ENCODE results near the gene APOOL.

Gene APOOL

GRCh38 chrX:85113746-85114145, 110.1 kb downstream of the APOOL start:
- Histone ChIP-seq H3K4me3 (ENCODE audit: low read depth, low read length) (no peak overlapping the region), H3K36me3 (replicated peaks) (no peaks in the 10 kb centered on the region), H3K27me3 (replicated peaks) (no peaks in the 10 kb centered on the region), H3K27ac (no peak overlapping the region)
- no peak for DNase-seq
- TF ChIP-seq CTCF (IDR thresholded peaks at IDR 0.05; ENCODE audit: low read depth, low read length, missing control alignments), result no peak
- in situ Hi-C loops (cut with HindIII; ENCODE audit: low pct_ligation_motif_present, low sequenced_read_pairs), result no loop called here

GRCh38 chrX:85114171-85114570, 110.5 kb downstream of the APOOL start:
- H3K4me3 ChIP-seq (ENCODE audit: low read depth, low read length), result no peak overlapping the region
- H3K27me3 ChIP-seq (replicated peaks), result no peaks in the 10 kb centered on the region
- no peak for TF ChIP-seq CTCF (IDR thresholded peaks at IDR 0.05; ENCODE audit: low read depth, low read length, missing control alignments)
- H3K36me3 ChIP-seq (replicated peaks), result no peaks in the 10 kb centered on the region
- no peak for DNase-seq
- in situ Hi-C loops (cut with HindIII; ENCODE audit: low pct_ligation_motif_present, low sequenced_read_pairs), result no loop called here
- no peak overlapping the region for H3K27ac ChIP-seq

- Histone ChIP-seq H3K4me3 (ENCODE audit: low read depth, low read length) (no peak overlapping the region), H3K27ac (no peak overlapping the region), H3K27me3 (replicated peaks) (no peaks in the 10 kb centered on the region), H3K36me3 (replicated peaks) (no peaks in the 10 kb centered on the region)
- TF ChIP-seq CTCF (IDR thresholded peaks at IDR 0.05; ENCODE audit: low read depth, low read length, missing control alignments), result no peak
- DNase-seq, result no peak
- in situ Hi-C loops (cut with HindIII; ENCODE audit: low pct_ligation_motif_present, low sequenced_read_pairs), result no loop called here
Measured at GRCh38 chrX:85114776-85115175, 111.1 kb downstream of the APOOL start.

GRCh38 chrX:85115252-85115651, 111.6 kb downstream of the APOOL start:
- H3K4me3 ChIP-seq (ENCODE audit: low read depth, low read length), result no peak overlapping the region
- H3K27ac ChIP-seq, result no peak overlapping the region
- DNase-seq, result no peak
- in situ Hi-C loops (cut with HindIII; ENCODE audit: low pct_ligation_motif_present, low sequenced_read_pairs), result no loop called here
- H3K36me3 ChIP-seq (replicated peaks), result no peaks in the 10 kb centered on the region
- no peaks in the 10 kb centered on the region for H3K27me3 ChIP-seq (replicated peaks)
- no peak for TF ChIP-seq CTCF (IDR thresholded peaks at IDR 0.05; ENCODE audit: low read depth, low read length, missing control alignments)

GRCh38 chrX:85136409-85136808, 132.7 kb downstream of the APOOL start:
- no peak for TF ChIP-seq CTCF (IDR thresholded peaks at IDR 0.05; ENCODE audit: low read depth, low read length, missing control alignments)
- Histone ChIP-seq H3K36me3 (replicated peaks) (no peaks in the 10 kb centered on the region), H3K4me3 (ENCODE audit: low read depth, low read length) (no peak overlapping the region), H3K27me3 (replicated peaks) (no peaks in the 10 kb centered on the region), H3K27ac (no peak overlapping the region)
- no peak for DNase-seq
- in situ Hi-C loops (cut with HindIII; ENCODE audit: low pct_ligation_motif_present, low sequenced_read_pairs), result no loop called here

DNA sequence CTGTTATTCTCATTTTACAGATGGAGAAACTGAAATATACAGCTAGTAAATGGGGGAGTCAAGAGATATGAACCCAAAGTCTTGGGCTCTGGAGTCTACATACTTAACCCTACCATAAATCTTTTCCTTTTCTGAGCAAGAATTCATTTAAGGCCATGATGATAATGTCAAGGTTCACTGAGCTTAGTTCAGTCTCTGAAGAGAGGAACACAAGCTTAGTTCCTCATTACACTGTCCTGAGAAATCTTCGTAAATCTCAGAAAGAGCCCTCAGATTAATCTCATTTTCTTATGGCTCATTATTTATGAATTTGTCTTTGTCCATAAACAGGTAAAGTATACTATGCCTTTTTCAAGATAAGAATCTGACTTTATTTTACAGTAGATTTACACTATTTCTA, 135.7 kb downstream of the APOOL start:
- H3K36me3 ChIP-seq (replicated peaks), result no peaks in the 10 kb centered on the region
- H3K4me3 ChIP-seq (ENCODE audit: low read depth, low read length), result no peak overlapping the region
- no peak for TF ChIP-seq CTCF (IDR thresholded peaks at IDR 0.05; ENCODE audit: low read depth, low read length, missing control alignments)
- DNase-seq, result no peak
- no peak overlapping the region for H3K27ac ChIP-seq
- H3K27me3 ChIP-seq (replicated peaks), result no peaks in the 10 kb centered on the region
- in situ Hi-C loops (cut with HindIII; ENCODE audit: low pct_ligation_motif_present, low sequenced_read_pairs), result no loop called here

All from brain microvascular endothelial cell (primary cell).